ENCODE results near the gene OSBPL6. TPM values are rescaled to one million over a fixed set of nuclear protein-coding genes. Genes with fewer than 3 reads are reported as not detected.
"Not testable (repeated sequence)": the region's sequence is repeated elsewhere in the genome, so short reads cannot be mapped to it uniquely, and the experiment has no call there.

The OSBPL6 gene
- total RNA-seq, 1 donor: 6.5 TPM

GRCh38 chr2:178422097-178422496 lies 227.8 kb downstream of the OSBPL6 start:
- TF ChIP-seq CTCF (IDR thresholded peaks at IDR 0.05; ENCODE audit: insufficient read depth, low read depth, low read length): no peak
- DNase-seq (ENCODE audit: low read depth): no peak
- H3K4me3 ChIP-seq (ENCODE audit: low read depth, low read length): no peak overlapping the region

DNA sequence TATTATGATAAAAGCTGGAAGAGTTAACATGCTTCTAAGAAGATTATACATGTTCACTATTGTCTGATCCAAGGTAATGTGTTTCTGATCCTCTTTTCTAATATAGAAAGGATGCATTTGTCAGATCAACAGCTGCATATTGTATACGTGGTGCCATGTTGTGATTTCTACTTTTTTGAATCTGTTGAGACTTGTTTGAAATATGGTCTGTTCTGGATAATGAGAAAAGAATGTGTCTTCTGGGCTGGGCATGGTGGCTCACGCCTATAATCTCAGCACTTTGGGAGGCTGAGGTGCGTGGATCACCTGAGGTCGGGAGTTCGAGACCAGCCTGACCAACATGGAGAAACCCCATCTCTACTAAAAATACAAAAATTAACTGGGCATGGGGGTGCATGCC lies 229.4 kb downstream of the OSBPL6 start:
- DNase-seq (ENCODE audit: low read depth): not testable (repeated sequence)

GRCh38 chr2:178425255-178425827 lies 231.0 kb downstream of the OSBPL6 start:
- TF ChIP-seq CTCF (IDR thresholded peaks at IDR 0.05; ENCODE audit: insufficient read depth, low read depth, low read length): no peak
- no peak for DNase-seq (ENCODE audit: low read depth)
- no peak overlapping the region for H3K4me3 ChIP-seq (ENCODE audit: low read depth, low read length)

More for the DNA sequence above, 229.4 kb downstream of the OSBPL6 start:
- H3K4me3 ChIP-seq (ENCODE audit: low read depth, low read length): not testable (repeated sequence)

GRCh38 chr2:178426388-178426787 lies 232.1 kb downstream of the OSBPL6 start:
- TF ChIP-seq CTCF (IDR thresholded peaks at IDR 0.05; ENCODE audit: insufficient read depth, low read depth, low read length): no peak
- H3K4me3 ChIP-seq (ENCODE audit: low read depth, low read length): no peak overlapping the region
- DNase-seq (ENCODE audit: low read depth): no peak

DNA sequence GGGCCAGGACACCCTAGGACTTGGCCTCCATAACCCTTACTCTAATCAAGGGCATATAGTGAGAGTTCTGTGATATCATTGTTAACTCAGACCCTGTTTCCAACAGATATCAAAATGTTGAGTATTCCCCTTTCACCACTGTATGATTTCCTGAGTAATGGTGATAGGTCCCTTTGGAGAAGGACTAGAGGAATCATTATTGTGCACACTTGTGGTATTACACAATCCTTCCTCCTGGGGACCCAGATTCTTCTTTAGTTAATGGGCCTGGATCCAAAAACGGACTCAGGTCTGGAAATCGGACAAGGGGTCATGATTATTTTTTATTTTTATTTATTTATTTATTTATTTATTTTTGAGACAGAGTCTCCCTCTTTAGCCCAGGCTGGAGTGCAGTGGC lies 233.1 kb downstream of the OSBPL6 start:
- no peak for DNase-seq (ENCODE audit: low read depth)
- H3K4me3 ChIP-seq (ENCODE audit: low read depth, low read length): no peak overlapping the region
- no peak for TF ChIP-seq CTCF (IDR thresholded peaks at IDR 0.05; ENCODE audit: insufficient read depth, low read depth, low read length)

DNA sequence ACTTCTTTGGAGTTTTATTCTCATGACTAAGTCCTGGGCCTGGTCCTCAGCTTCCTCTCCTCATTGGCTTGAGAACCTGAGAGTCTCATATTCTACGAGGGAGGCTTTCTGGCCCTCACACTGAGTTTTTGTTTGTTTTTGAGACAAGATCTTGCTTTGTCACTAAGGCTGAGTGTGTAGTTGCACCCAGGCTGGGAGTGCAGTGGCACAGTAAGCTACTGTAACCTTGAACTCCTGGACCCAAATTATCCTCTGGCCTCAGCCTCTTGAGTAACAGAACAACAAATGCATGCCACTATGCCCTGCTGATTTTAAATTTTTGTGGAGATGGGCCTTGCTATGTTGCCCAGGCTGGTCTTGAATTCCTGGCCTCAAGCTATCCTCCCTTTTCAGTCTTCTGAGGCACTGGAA lies 234.1 kb downstream of the OSBPL6 start:
- no peak for DNase-seq (ENCODE audit: low read depth)

GRCh38 chr2:178429336-178429735 lies 235.0 kb downstream of the OSBPL6 start:
- no peak for TF ChIP-seq CTCF (IDR thresholded peaks at IDR 0.05; ENCODE audit: insufficient read depth, low read depth, low read length)
- no peak for DNase-seq (ENCODE audit: low read depth)
- H3K4me3 ChIP-seq (ENCODE audit: low read depth, low read length): no peak overlapping the region

More for the DNA sequence above, 234.1 kb downstream of the OSBPL6 start:
- TF ChIP-seq CTCF (IDR thresholded peaks at IDR 0.05; ENCODE audit: insufficient read depth, low read depth, low read length): no peak
- H3K4me3 ChIP-seq (ENCODE audit: low read depth, low read length): no peak overlapping the region

Measured in fibroblast of villous mesenchyme (primary cell).